H9 (cell line): ENCODE data around the gene EZH1. TPM values are rescaled to one million over a fixed set of nuclear protein-coding genes. Genes with fewer than 3 reads are reported as not detected.

Source experiments
- DNase-seq: peaks from one replicate; pipeline ENCODE4 v3.0.0-alpha.2; 2017
- H2AFZ ChIP-seq: one replicate; pipeline ENCODE4 v1.6.1; 2013; ENCODE audit warnings: mild to moderate bottlenecking, low read length, control low read depth, moderate library complexity
- H2AK5ac ChIP-seq: 2 replicates; pipeline ENCODE4 v1.6.1; 2013; ENCODE audit warnings: low read length, control low read depth, mixed read lengths; ENCODE audit not compliant: insufficient read length
- H2BK120ac ChIP-seq: one replicate; pipeline ENCODE4 v1.6.1; 2013; ENCODE audit warnings: low read depth, mild to moderate bottlenecking, low read length, control low read depth, inconsistent platforms; ENCODE audit not compliant: poor library complexity, severe bottlenecking
- H2BK12ac ChIP-seq: 2 replicates; pipeline ENCODE4 v1.6.1; 2013; ENCODE audit warnings: low read length, control low read depth, mixed read lengths, low read depth; ENCODE audit not compliant: insufficient read length
- H2BK15ac ChIP-seq: 2 replicates; pipeline ENCODE4 v1.6.1; 2013; ENCODE audit warnings: low read depth, low read length, control low read depth
- H2BK20ac ChIP-seq: one replicate; pipeline ENCODE4 v1.6.1; 2013; ENCODE audit warnings: low read depth, mild to moderate bottlenecking, low read length, control low read depth, inconsistent platforms; ENCODE audit not compliant: poor library complexity, severe bottlenecking
- H2BK5ac ChIP-seq: 2 replicates; pipeline ENCODE4 v1.6.1; 2013; ENCODE audit warnings: low read length, control low read depth, mixed read lengths; ENCODE audit not compliant: insufficient read length
- H3K14ac ChIP-seq: 2 replicates; pipeline ENCODE4 v1.6.1; 2013; ENCODE audit warnings: low read length, control low read depth; ENCODE audit not compliant: insufficient read depth
- H3K18ac ChIP-seq: 2 replicates; pipeline ENCODE4 v1.6.1; 2013; ENCODE audit warnings: low read depth, mild to moderate bottlenecking, mixed read lengths, low read length, control low read depth; ENCODE audit not compliant: insufficient read length
- H3K23ac ChIP-seq: 2 replicates; pipeline ENCODE4 v1.6.1; 2013; ENCODE audit warnings: low read length, control low read depth, mixed read lengths, low read depth; ENCODE audit not compliant: insufficient read length
- H3K23me2 ChIP-seq: 2 replicates; pipeline ENCODE4 v1.6.1; 2013; ENCODE audit warnings: low read depth, mild to moderate bottlenecking, mixed read lengths, low read length, control low read depth; ENCODE audit not compliant: insufficient read length, poor library complexity, severe bottlenecking
- H3K27ac ChIP-seq: 2 replicates; pipeline ENCODE4 v1.5.1; 2013; ENCODE audit warnings: low read length, control low read depth, mixed read lengths, low read depth; ENCODE audit not compliant: insufficient read length
- H3K27me3 ChIP-seq: 2 replicates; pipeline ENCODE4 v1.6.1; 2013; ENCODE audit warnings: low read length, control low read depth, inconsistent platforms; ENCODE audit not compliant: insufficient read depth
- H3K4ac ChIP-seq: 2 replicates; pipeline ENCODE4 v1.6.1; 2013; ENCODE audit warnings: low read depth, mild to moderate bottlenecking, control low read depth, inconsistent platforms, low read length, moderate library complexity
- H3K4me1 ChIP-seq: 2 replicates; pipeline ENCODE4 v1.6.1; 2013; ENCODE audit warnings: low read length, control low read depth, inconsistent platforms; ENCODE audit not compliant: insufficient read depth
- H3K4me2 ChIP-seq: 2 replicates; pipeline ENCODE4 v1.6.1; 2013; ENCODE audit warnings: low read length, control low read depth, mixed read lengths; ENCODE audit not compliant: insufficient read length, insufficient read depth
- H3K56ac ChIP-seq: 2 replicates; pipeline ENCODE4 v1.6.1; 2013; ENCODE audit warnings: low read depth, mild to moderate bottlenecking, mixed read lengths, low read length, control low read depth; ENCODE audit not compliant: insufficient read length
- H3K79me1 ChIP-seq: 2 replicates; pipeline ENCODE4 v1.6.1; 2013; ENCODE audit warnings: low read depth, mild to moderate bottlenecking, moderate library complexity, low read length, control low read depth, inconsistent platforms; ENCODE audit not compliant: insufficient read depth, poor library complexity, severe bottlenecking
- H3K79me2 ChIP-seq: 2 replicates; pipeline ENCODE4 v1.6.1; 2013; ENCODE audit warnings: low read length, control low read depth, inconsistent platforms; ENCODE audit not compliant: insufficient read depth
- H3K9ac ChIP-seq: 2 replicates; pipeline ENCODE4 v1.6.1; 2013; ENCODE audit warnings: low read length, control low read depth, mixed read lengths; ENCODE audit not compliant: insufficient read length; ENCODE audit errors: extremely low read depth
- H3K9me3 ChIP-seq: one replicate; pipeline ENCODE4 v1.6.1; 2013; ENCODE audit warnings: low read depth, low read length, inconsistent platforms; ENCODE audit not compliant: control insufficient read depth
- H3T11ph ChIP-seq: one replicate; pipeline ENCODE4 v1.6.1; 2013; ENCODE audit warnings: mild to moderate bottlenecking, low read length, control low read depth, inconsistent platforms
- H4K20me1 ChIP-seq: one replicate; pipeline ENCODE4 v1.6.1; 2013; ENCODE audit not compliant: control insufficient read depth, insufficient read length, insufficient read depth
- H4K5ac ChIP-seq: 2 replicates; pipeline ENCODE4 v1.6.1; 2013; ENCODE audit warnings: low read depth, mild to moderate bottlenecking, mixed read lengths, low read length, control low read depth; ENCODE audit not compliant: insufficient read length
- H4K8ac ChIP-seq: replicated peaks from 2 replicates; pipeline ENCODE4 v1.6.1; 2013; ENCODE audit warnings: low read length, control low read depth, mixed read lengths, low read depth; ENCODE audit not compliant: insufficient read length
- H4K91ac ChIP-seq: 2 replicates; pipeline ENCODE4 v1.6.1; 2013; ENCODE audit warnings: low read depth, mild to moderate bottlenecking, moderate library complexity, mixed read lengths, low read length, control low read depth; ENCODE audit not compliant: insufficient read length
- H3K27ac Mint-ChIP-seq, 3 experiments: 2 replicates in 2 of 3; 3 replicates in 1 of 3; pipeline ENCODE4 v1.8.0; 2020 to 2021; ENCODE audit warnings: mixed read lengths in 3 of 3, mild to moderate bottlenecking in 1 of 3, moderate library complexity in 1 of 3
- H3K27me3 Mint-ChIP-seq: 2 replicates; pipeline ENCODE4 v1.8.0; 2021; ENCODE audit warnings: low read depth, mild to moderate bottlenecking, moderate library complexity, mixed read lengths
- H3K36me3 Mint-ChIP-seq, 3 experiments: 2 replicates in 2 of 3; 3 replicates in 1 of 3; pipeline ENCODE4 v1.8.0; 2020 to 2021; ENCODE audit warnings: low read depth in 3 of 3, mixed read lengths in 3 of 3; ENCODE audit not compliant: insufficient read depth in 1 of 3
- H3K4me1 Mint-ChIP-seq, 2 experiments: 2 replicates each; pipeline ENCODE4 v1.8.0; 2020; ENCODE audit warnings: mixed read lengths in 2 of 2
- H3K4me3 Mint-ChIP-seq, 2 experiments: 2 replicates in 1 of 2; 3 replicates in 1 of 2; pipeline ENCODE4 v1.8.0; 2020 to 2021; ENCODE audit warnings: mild to moderate bottlenecking in 2 of 2, mixed read lengths in 2 of 2, moderate library complexity in 1 of 2
- H3K9me3 Mint-ChIP-seq, 2 experiments: 2 replicates in 1 of 2; 3 replicates in 1 of 2; pipeline ENCODE4 v1.8.0; 2020; ENCODE audit warnings: mild to moderate bottlenecking in 2 of 2, mixed read lengths in 2 of 2, moderate library complexity in 1 of 2
- CTCF ChIP-seq: fragments of 200-600 bp; sonication (generic); conservative IDR thresholded peaks from 3 replicates; pipeline ENCODE4 v1.8.0; 2021; ENCODE audit warnings: antibody characterized with exemption, mild to moderate bottlenecking
- WGBS: extraction: QIAGEN DNeasy Blood & Tissue Kit; methylation state at CpG from one replicate; pipeline ENCODE4 v1.1.7; 2013; ENCODE audit warnings: missing lambda C conversion rate, low lambda C conversion rate, mixed read lengths; ENCODE audit not compliant: insufficient read length; ENCODE audit errors: extremely low coverage; 5-methylcytosine and 5-hydroxymethylcytosine counted together
- total RNA-seq: library from RNA; stranded (reverse); gene quantifications from 2 replicates; pipeline ENCODE4 v1.2.1, GENCODE V29; 2021

The EZH1 gene
- total RNA-seq, 1 experiment from 2014 or later, result 17.9 TPM

GRCh38 chr17:42774066-42774745 is 29.4 kb upstream of the EZH1 start:
- no peak overlapping the region for H4K5ac ChIP-seq
- H3K4me1 ChIP-seq, result no peaks in the 10 kb centered on the region
- H3K4me2 ChIP-seq, result peak overlapping the region; percentile 80
- no peaks in the 10 kb centered on the region for H3K9me3 ChIP-seq
- Mint-ChIP-seq H3K36me3 (peaks cover 4 to 41% (median 36%) of the 10 kb centered on the region in 3 experiments; a peak in 6 of 7 replicates), H3K27me3 (no peaks in the 10 kb centered on the region; the same call in 1 of the 2 replicates), H3K4me3 (peak overlapping the region; percentile 100), H3K27ac (peak overlapping the region; percentile 78 to 98 (median 98); a peak in 6 of 7 replicates), H3K4me1 (peaks cover 8 to 11% of the 10 kb centered on the region in 2 experiments), H3K9me3 (no peaks in the 10 kb centered on the region; a peak in 1 of 5 replicates)
- H3K27me3 ChIP-seq, result no peaks in the 10 kb centered on the region
- no peak overlapping the region for H3K23ac ChIP-seq
- H2AFZ ChIP-seq, result no peak overlapping the region
- H3K9ac ChIP-seq, result peak overlapping the region; percentile 96
- H2BK5ac ChIP-seq, result no peak overlapping the region
- H4K91ac ChIP-seq, result no peak overlapping the region
- H4K20me1 ChIP-seq, result no peaks in the 10 kb centered on the region
- no peak overlapping the region for H2AK5ac ChIP-seq
- H2BK12ac ChIP-seq, result no peak overlapping the region
- no peak for TF ChIP-seq CTCF
- no peak overlapping the region for H3T11ph ChIP-seq
- no peak overlapping the region for H2BK20ac ChIP-seq
- DNase-seq, result no peak
- H3K18ac ChIP-seq, result no peak overlapping the region
- H2BK15ac ChIP-seq, result no peak overlapping the region
- no peak overlapping the region for H3K27ac ChIP-seq
- no peaks in the 10 kb centered on the region for H3K79me1 ChIP-seq
- peaks cover 6% of the 10 kb centered on the region for H3K23me2 ChIP-seq
- H3K56ac ChIP-seq, result no peak overlapping the region
- H3K14ac ChIP-seq, result no peak overlapping the region
- no peak overlapping the region for H2BK120ac ChIP-seq
- no CpG with 5 or more reads among the region's 3 CpGs for WGBS
- no peak overlapping the region for H4K8ac ChIP-seq
- H3K4ac ChIP-seq, result no peak overlapping the region
- H3K79me2 ChIP-seq, result no peaks in the 10 kb centered on the region
